Limb (tissue), 2 donors: ENCODE measurements around the gene FURIN.
"Not testable (repeated sequence)": the region's sequence is repeated elsewhere in the genome, so short reads cannot be mapped to it uniquely, and the experiment has no call there.

ENCODE experiments used
- DNase-seq, 2 donors: peaks; one replicate each; pipeline ENCODE4 v3.0.0-alpha.2; 2016; ENCODE audit errors: extremely low spot score in 2 of 2

Gene FURIN

DNA sequence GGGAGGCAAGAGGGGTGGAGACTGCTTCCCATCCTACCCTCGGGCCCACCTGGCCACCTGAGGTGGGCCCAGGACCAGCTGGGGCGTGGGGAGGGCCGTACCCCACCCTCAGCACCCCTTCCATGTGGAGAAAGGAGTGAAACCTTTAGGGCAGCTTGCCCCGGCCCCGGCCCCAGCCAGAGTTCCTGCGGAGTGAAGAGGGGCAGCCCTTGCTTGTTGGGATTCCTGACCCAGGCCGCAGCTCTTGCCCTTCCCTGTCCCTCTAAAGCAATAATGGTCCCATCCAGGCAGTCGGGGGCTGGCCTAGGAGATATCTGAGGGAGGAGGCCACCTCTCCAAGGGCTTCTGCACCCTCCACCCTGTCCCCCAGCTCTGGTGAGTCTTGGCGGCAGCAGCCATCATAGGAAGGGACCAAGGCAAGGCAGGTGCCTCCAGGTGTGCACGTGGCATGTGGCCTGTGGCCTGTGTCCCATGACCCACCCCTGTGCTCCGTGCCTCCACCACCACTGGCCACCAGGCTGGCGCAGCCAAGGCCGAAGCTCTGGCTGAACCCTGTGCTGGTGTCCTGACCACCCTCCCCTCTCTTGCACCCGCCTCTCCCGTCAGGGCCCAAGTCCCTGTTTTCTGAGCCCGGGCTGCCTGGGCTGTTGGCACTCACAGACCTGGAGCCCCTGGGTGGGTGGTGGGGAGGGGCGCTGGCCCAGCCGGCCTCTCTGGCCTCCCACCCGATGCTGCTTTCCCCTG is 13.8 kb downstream of the FURIN start:
- no peak for DNase-seq

DNA sequence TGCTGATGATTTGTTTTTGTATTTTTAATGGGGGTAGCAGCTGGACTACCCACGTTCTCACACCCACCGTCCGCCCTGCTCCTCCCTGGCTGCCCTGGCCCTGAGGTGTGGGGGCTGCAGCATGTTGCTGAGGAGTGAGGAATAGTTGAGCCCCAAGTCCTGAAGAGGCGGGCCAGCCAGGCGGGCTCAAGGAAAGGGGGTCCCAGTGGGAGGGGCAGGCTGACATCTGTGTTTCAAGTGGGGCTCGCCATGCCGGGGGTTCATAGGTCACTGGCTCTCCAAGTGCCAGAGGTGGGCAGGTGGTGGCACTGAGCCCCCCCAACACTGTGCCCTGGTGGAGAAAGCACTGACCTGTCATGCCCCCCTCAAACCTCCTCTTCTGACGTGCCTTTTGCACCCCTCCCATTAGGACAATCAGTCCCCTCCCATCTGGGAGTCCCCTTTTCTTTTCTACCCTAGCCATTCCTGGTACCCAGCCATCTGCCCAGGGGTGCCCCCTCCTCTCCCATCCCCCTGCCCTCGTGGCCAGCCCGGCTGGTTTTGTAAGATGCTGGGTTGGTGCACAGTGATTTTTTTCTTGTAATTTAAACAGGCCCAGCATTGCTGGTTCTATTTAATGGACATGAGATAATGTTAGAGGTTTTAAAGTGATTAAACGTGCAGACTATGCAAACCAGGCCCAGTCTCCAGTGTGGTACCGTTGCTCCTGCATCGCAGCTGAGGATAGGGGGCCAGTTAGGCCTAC is 14.6 kb downstream of the FURIN start:
- DNase-seq: no peak

DNA sequence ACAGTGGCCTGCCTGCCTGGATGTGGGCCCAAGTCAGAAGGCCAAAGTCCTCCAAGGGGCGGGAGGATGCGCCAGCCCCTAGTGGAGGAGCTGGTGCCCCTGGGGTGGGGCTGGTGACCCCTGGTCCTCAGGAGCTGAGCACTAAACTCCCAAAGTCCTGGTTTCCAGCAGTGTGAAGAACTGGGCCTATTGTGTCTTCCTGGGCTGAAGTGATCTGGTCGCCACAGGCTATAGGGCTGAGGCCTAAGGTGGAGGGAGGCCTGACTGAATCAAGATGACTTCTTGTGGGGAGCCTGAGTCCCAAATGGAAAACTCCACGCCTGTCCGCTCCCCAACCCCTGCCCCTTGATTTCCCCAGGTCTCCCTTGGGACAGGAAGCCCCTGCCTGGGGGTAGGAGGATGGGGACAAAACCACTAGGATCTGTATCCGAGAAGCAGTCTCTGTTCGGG is 15.2 kb downstream of the FURIN start:
- no peak for DNase-seq

- DNase-seq: peak; percentile 45 to 80
These were observed 15.8 kb downstream of the FURIN start, which contains the start of gene FES for GRCh38 chr15:90883976-90884718. Gene FES, plus strand, starts transcription at chr15:90884504. Its CDS starts 542 bp downstream, at chr15:90885046.

GRCh38 chr15:90884719-90885431 is 16.5 kb downstream of the FURIN start:
- DNase-seq: peak in 1 of 2 donors; percentile 43

DNA sequence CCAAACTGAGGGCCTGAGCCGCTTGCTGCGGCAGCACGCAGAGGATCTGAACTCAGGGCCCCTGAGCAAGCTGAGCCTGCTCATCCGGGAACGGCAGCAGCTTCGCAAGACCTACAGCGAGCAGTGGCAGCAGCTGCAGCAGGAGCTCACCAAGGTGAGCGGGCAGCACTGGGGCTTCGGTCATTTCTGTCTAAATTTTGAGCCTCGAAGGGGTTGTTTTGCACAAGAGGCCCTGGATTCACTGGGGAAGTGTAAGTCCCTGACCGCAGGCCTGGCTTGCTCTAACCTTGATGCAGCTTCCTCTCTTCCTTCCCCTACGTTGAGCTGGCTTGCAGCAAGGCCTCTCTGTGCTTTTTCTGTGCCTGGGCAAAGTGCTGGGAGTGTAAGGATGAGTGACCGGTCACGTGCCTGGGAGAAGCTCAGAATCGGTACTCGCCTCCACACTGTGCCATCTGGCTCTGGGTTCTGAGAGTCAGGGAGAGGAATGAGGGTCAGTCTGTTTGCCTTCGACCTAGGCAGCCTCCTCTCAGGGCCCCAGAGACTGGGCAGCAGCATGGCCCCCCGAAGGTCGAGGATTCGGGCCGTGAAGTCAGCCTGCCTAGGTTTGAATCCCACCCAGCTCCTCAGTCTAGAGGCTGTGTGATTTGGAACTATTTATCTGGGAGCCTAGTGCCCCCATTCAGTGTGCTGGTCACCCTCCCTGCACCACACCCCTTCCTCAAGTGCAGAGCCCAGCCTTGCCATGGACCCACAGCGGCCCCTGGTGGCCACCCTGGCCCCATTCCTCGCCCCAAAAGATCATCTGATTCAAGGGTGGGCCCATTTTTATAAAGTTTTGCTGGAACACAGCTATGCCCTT is 17.3 kb downstream of the FURIN start:
- peak; percentile 76 to 92 for DNase-seq

GRCh38 chr15:90886291-90886614 is 17.9 kb downstream of the FURIN start:
- DNase-seq: no peak

- DNase-seq: no peak
These were observed 18.7 kb downstream of the FURIN start for GRCh38 chr15:90887037-90887481.

DNA sequence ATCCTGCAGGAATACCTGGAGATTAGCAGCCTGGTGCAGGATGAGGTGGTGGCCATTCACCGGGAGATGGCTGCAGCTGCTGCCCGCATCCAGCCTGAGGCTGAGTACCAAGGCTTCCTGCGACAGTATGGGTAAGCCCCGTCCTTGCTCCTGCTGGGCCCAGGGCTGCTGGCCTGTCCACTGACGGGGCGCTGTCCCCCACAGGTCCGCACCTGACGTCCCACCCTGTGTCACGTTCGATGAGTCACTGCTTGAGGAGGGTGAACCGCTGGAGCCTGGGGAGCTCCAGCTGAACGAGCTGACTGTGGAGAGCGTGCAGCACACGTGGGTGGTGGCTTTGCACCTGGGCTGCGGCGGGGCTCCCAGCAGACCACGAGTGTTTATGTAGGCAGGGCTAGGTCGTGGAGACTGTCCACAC is 20.9 kb downstream of the FURIN start:
- no peak for DNase-seq

- DNase-seq: no peak
These were observed 21.5 kb downstream of the FURIN start for GRCh38 chr15:90889736-90890456.

GRCh38 chr15:90890839-90891238 is 22.5 kb downstream of the FURIN start:
- no peak for DNase-seq

DNA sequence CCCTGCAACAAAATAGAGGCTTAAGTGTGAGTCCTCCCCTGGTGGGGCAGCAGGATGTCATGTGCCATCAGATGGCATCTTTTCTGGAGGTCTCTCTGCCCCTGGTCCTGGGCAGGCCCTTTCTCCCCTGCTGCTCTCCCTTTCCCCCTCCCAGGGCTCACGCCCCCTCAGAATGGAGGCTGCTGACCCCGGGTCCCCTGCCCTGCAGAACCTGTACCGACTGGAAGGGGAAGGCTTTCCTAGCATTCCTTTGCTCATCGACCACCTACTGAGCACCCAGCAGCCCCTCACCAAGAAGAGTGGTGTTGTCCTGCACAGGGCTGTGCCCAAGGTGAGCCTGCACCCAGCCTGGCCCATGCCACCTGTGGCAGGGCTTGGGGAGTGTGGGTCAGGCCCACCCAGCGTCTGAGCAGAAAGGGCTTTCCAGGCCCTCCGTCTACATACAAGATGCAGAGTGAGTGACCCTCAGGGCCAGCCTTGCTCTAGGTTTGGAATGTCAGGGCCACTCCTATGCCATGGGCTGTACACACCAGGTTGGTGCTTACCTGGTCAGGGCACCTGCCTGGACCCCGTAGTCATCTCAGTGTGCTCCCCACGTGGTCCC is 23.1 kb downstream of the FURIN start:
- no peak for DNase-seq

GRCh38 chr15:90892023-90892422 is 23.6 kb downstream of the FURIN start:
- no peak for DNase-seq

DNA sequence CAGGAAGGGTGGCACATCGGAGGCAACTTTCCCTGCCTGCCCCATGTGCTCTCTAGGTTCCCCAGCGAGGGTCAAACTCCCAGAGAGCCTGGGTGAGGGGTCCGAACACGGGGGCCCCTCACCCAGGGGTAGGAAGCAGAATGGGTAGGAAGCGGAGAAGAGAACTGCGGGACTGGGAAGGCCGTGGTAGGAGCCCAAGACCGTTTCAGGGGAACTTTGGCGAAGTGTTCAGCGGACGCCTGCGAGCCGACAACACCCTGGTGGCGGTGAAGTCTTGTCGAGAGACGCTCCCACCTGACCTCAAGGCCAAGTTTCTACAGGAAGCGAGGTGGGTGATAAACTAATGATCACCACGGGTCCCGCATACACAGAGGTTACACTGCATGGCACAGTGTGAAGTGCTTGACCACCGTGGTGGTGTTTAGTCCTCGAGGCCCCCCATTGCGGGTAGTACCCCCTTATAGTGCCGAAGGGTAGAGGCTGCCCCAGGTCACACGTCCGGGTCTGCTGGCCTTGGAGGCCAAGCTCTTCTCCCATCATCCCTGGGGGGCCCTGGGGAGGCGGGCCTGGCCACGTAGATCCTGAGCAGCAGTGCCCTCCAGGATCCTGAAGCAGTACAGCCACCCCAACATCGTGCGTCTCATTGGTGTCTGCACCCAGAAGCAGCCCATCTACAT is 24.2 kb downstream of the FURIN start:
- no peak for DNase-seq

- no peak for DNase-seq
These were observed 25.0 kb downstream of the FURIN start for GRCh38 chr15:90893175-90894090.

- peak in 1 of 2 donors; percentile 40 for DNase-seq
These were observed 27.3 kb downstream of the FURIN start for GRCh38 chr15:90895571-90896117.

DNA sequence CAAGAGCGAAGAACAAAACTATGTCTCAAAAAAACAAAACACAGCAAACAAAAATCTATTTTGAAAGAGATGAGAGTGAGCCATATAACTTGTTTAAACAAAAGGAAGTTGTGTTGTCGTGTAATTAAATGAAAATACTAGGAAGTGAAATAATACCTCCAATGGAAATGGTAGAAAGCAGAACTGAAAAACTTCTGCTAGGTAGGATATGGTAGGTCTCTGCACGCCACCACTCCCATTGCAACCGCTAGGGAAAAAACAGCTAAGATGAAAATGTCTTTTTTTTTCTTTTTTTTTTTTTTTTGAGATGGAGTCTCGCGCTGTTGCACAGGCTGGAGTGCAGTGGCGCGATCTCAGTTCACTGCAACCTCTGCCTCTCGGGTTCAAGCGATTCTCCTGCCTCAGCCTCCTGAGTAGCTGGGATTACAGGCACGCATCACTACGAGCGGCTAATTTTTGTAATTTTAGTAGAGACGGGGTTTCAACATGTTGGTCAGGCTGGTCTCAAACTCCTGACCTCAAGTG is 28.8 kb downstream of the FURIN start:
- not testable (repeated sequence) for DNase-seq
